Right lobe of liver (tissue), 4 donors: ENCODE data around the gene FRMD3.

ENCODE experiments used
- CTCF ChIP-seq, 4 donors: fragments of 200-600 bp in 3 of 4; fragments of 450-650 bp in 1 of 4; IDR thresholded peaks; one replicate each; pipeline versions ENCODE4 v1.5.1 to v1.8.0; 2016 to 2022; ENCODE audit warnings: antibody characterized with exemption in 4 of 4, mild to moderate bottlenecking in 2 of 4
- POLR2A ChIP-seq: fragments of 450-650 bp; IDR thresholded peaks from one replicate; pipeline ENCODE4 v1.6.1; 2017; ENCODE audit warnings: antibody characterized with exemption, mild to moderate bottlenecking
- donor health status: DM: no; HTN: no; CAD: no.
- donor health status: DM: no; HTN: no; CAD: no.
- donor health status: DM: no; HTN: yes; CAD: no.

GRCh38 chr9:83554278-83554677 is 16.1 kb upstream of the FRMD3 start:
- no peak for TF ChIP-seq CTCF (IDR thresholded peaks at IDR 0.05)
- no peak for TF ChIP-seq POLR2A
